SKM-1 treated with dmso at 0.1 percent for 144 hours (cell line): Measurements from ENCODE around the gene PMP22.
"Not testable (repeated sequence)": the region's sequence is repeated elsewhere in the genome, so short reads cannot be mapped to it uniquely, and the experiment has no call there.

ENCODE experiments used
- DNase-seq: peaks from one replicate; lab custom pipeline; 2025; ENCODE audit not compliant: unreplicated experiment; lab: John Stamatoyannopoulos, UW

PMP22 gene

DNA sequence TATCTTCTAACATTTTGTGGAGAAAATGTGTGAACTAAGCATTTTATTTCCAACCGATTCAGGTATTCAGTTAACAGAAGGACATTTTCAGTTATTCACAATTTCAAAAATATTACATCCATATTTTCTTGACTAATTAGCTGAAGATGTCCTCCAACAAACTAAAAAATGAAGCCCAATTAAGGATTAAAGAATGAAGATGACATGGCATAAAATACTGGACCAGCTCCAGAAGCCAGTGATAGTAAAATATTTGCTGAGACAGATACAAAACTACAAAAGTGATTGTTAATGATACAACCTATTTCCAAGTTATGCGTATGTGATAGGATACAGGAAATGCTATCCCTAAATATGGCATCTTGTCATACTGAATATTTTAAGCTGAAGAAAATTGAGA is 48.6 kb downstream of the PMP22 start:
- DNase-seq, result no peak

GRCh38 chr17:15213381-15214087 is 51.6 kb downstream of the PMP22 start:
- DNase-seq, result peak; percentile 14

DNA sequence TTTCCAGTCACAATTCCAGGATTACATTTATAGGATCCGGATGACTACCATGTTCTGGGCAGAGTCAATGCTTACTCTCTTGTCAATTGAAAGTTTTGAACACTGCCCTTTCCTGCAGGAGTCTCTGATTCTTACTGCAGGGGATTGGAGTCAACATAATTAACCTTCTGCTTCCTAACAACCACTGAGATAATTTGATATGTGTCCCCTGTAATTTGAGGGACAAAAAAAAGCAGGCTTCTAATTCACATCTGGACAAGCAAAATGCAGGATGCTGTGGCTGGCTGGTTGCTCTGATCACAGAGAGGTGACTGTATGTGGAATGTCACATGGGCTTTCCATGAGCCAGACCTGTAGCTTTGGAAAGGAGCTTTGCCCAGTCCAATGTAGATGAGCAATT is 54.9 kb downstream of the PMP22 start:
- no peak for DNase-seq

DNA sequence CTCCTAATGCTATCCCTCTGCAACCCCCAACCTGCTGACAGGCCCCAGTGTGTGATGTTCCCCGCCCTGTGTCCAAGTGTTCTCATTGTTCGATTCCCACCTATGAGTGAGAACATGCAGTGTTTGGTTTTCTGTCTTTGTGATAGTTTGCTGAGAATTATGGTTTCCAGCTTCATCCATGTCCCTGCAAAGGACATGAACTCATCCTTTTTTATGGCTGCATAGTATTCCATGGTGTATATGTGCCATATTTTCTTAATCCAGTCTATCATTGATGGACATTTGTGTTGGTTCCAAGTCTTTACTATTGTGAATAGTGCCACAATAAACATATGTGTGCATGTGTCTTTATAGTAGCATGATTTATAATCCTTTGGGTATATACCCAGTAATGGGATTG is 62.1 kb downstream of the PMP22 start:
- not testable (repeated sequence) for DNase-seq

DNA sequence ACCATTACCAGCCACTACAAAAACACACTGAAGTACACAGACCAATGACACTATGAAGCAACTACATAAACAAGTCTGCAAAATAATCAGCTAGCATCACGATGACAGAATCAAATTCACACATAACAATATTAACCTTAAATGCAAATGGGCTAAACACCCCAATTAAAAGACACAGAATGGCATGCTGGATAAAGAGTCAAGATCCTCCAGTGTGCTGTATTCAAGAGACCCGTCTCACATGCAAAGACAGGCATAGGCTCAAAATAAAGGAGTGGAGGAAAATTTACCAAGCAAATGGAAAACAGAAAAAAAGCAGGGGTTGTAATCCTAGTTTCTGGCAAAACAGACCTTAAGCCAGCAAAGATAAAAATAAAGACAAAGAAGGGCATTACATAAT is 64.6 kb downstream of the PMP22 start:
- not testable (repeated sequence) for DNase-seq

DNA sequence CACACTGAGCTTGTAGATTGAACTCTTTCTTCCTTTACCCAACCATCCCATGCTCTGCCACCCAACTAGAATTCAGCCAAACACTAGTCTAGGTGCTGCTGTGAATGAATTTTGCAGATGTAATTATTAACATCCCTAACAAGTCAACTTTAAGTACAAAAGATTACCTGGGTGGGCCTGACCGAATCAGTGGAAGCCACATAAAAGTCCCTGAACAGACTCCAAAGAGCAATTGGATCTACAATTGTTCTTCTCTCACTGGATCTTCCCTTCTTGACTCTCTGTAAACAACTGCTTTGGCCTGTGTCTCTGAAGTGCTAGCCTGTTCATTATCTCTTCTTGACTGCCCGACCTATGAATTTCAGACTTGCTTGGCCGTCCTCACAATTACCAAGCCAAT is 67.9 kb downstream of the PMP22 start:
- no peak for DNase-seq

DNA sequence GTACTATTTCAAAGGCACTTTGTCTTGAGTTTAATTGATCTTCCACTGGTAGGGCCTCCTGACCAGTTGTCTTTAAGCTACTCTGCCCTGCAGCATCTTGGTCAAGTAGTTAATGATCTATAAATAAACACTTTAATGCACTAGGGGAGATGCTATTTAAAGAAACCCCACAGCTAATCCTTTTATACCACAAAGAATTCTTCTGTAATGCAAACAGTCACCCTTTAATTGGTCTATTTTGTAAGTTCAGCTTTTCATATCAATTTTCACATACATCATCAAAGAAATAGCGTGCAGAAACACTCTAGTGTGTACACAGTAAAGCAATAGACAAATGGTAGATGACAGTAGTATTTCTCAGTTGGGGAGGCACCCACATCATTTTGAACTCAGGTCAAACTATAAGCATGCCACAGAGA is 70.3 kb downstream of the PMP22 start:
- DNase-seq, result no peak

DNA sequence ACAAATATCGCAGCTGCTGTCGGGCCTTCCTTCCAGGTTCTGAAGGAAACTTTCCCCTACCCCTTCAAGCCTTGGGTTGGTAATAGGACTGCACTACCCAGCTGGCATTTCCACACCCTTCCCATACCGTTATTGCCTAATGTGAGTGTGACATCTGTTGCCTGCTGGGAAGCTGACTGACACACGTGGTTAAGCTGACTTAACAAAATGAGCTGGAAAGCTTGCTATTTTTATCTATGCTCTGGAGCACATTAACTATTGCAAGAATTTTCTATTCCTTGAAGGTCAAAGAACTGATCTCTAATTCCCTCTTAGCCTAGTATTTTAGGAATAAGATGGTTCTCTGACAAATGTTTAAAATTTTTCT is 79.5 kb downstream of the PMP22 start:
- peak; percentile 2 for DNase-seq

- no peak for DNase-seq
These were observed 80.1 kb downstream of the PMP22 start for GRCh38 chr17:15184872-15185624.

DNA sequence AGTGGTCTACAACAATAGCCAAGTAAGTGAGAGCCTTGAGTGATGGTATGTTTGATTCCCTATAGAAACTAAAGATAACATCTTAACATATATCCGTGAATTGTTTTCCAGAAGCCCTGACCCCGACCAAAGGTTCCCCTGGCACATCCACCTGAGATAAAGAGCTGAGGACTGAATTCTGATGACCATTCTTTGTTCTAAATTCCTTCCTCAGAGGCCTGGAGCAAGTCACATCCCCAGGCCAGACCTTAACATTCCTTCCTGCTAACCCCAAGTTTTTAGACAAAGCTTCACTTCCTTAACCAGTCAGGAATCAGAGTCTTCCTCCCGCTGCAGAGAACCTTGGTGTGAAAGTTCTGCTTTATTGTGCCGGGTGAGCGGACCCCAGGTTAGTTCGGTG is 83.3 kb downstream of the PMP22 start:
- no peak for DNase-seq

DNA sequence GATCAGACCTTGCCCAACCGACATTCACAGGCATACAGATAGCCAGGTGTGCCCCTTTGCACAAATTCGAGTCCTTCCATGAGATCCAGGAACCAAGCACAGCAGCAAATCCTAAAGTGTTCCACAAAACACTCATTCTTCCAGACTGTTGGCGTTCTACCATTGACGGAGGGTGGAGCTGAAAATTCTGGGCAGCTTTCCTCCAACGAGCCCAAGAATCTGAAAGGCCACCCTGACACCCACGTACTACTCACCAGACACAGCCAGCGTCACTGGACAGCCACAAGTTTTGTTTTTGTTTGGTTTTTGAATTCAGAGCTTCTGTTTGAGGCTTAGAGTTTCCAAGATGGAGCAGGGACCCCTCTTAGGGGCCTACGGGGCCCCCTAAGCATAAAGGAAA is 83.8 kb downstream of the PMP22 start:
- DNase-seq, result no peak

DNA sequence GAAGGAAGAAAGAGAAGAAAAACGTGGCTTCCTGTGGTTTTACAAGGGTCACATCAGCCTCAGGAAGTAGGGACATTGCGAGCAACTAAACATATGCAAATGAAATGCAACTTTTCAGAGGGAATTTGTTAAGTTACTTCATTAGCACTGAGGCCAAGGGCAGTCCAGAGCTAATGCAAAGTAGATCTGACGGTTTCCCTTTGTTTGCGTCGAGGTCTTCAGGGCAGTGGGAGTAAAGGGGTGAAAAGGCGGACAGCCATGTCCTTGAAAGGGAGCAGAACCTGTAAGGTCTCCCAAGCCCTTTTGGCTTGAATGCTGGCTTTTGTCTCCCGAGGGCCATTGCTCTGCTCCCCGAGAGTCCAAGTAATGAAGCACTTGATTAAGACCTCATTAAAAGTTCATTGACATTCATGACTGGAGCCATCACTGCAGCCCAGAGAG is 85.0 kb downstream of the PMP22 start:
- no peak for DNase-seq
